IMR-90 (cell line): ENCODE results near the gene PDGFC. TPM values are rescaled to one million over a fixed set of nuclear protein-coding genes. Genes with fewer than 3 reads are reported as not detected.
A peak's percentile ranks its signal among the peaks of the same experiment; 100 is the strongest.

Experiments used
- ATAC-seq: fragments of 200-7000 bp; cut with Tn5 transposase; 2 replicates; pipeline ENCODE4 v1.9.1; 2020; ENCODE audit warnings: low read depth, mild to moderate bottlenecking, moderate library complexity
- BruUV-seq: library from RNA; stranded (reverse); fragments of 400-500 nt; replicated peaks from 2 replicates; lab custom pipeline; 2021; lab: Mats Ljungman, UMichigan
- CTCF ChIA-PET: fragments of 300-600 bp; formaldehyde crosslinking; extraction: SDS; loops from one replicate; lab custom pipeline; 2021; ENCODE audit warnings: antibody characterized with exemption; lab: Yijun Ruan, JAX
- POLR2A ChIA-PET: fragments of 300-600 bp; sonication (Branson Sonifier 250); formaldehyde crosslinking; loops from one replicate; lab custom pipeline; 2022; ENCODE audit warnings: antibody characterized with exemption; ENCODE audit not compliant: unreplicated experiment; lab: Charles Lee
- DNase-seq: peaks from one replicate; pipeline ENCODE4 v3.0.0; 2013
- H2AFZ ChIP-seq: replicated peaks from 2 replicates; pipeline ENCODE3; 2013; ENCODE audit warnings: low read length, mild to moderate bottlenecking; ENCODE audit not compliant: poor library complexity
- H2AK5ac ChIP-seq: 2 replicates; pipeline ENCODE4 v1.6.1; 2013; ENCODE audit warnings: low read depth, low read length, inconsistent platforms
- H2AK9ac ChIP-seq: replicated peaks from 2 replicates; pipeline ENCODE3; 2013; ENCODE audit warnings: mild to moderate bottlenecking, low read depth, low read length, moderate library complexity; ENCODE audit not compliant: poor library complexity
- H2BK120ac ChIP-seq: 2 replicates; pipeline ENCODE4 v1.6.1; 2013; ENCODE audit warnings: low read depth, low read length, inconsistent platforms
- H2BK15ac ChIP-seq: 3 replicates; pipeline ENCODE4 v1.6.1; 2013; ENCODE audit warnings: low read depth, low read length, inconsistent platforms
- H2BK20ac ChIP-seq: 2 replicates; pipeline ENCODE4 v1.6.1; 2013; ENCODE audit warnings: low read depth, mild to moderate bottlenecking, inconsistent platforms, low read length, moderate library complexity
- H2BK5ac ChIP-seq: 2 replicates; pipeline ENCODE4 v1.6.1; 2013; ENCODE audit warnings: mild to moderate bottlenecking, low read depth, low read length, inconsistent platforms; ENCODE audit not compliant: poor library complexity, severe bottlenecking
- H3K14ac ChIP-seq: replicated peaks from 2 replicates; pipeline ENCODE4 v1.6.1; 2013; ENCODE audit warnings: low read depth, low read length, inconsistent platforms
- H3K18ac ChIP-seq: 2 replicates; pipeline ENCODE4 v1.6.1; 2013; ENCODE audit warnings: low read depth, low read length, control low read depth
- H3K23ac ChIP-seq: 2 replicates; pipeline ENCODE4 v1.6.1; 2013; ENCODE audit warnings: low read depth, low read length, inconsistent platforms
- H3K27ac ChIP-seq: 2 replicates; pipeline ENCODE4 v1.5.1; 2013; ENCODE audit warnings: mild to moderate bottlenecking, control low read depth, low read length; ENCODE audit not compliant: insufficient read depth
- H3K27me3 ChIP-seq: 2 replicates; pipeline ENCODE4 v1.6.1; 2013; ENCODE audit warnings: low read length; ENCODE audit not compliant: control insufficient read depth, insufficient read depth
- H3K36me3 ChIP-seq: 2 replicates; pipeline ENCODE4 v1.6.1; 2013; ENCODE audit warnings: low read length, mixed read lengths; ENCODE audit not compliant: control insufficient read depth, insufficient read depth
- H3K4ac ChIP-seq: 2 replicates; pipeline ENCODE4 v1.6.1; 2013; ENCODE audit warnings: low read depth, low read length, inconsistent platforms
- H3K4me1 ChIP-seq: 2 replicates; pipeline ENCODE4 v1.6.1; 2013; ENCODE audit warnings: low read length, mixed read lengths; ENCODE audit not compliant: control insufficient read depth, insufficient read depth
- H3K4me2 ChIP-seq: 2 replicates; pipeline ENCODE4 v1.6.1; 2013; ENCODE audit warnings: low read depth, mild to moderate bottlenecking, control low read depth, low read length, moderate library complexity
- H3K4me3 ChIP-seq: 2 replicates; pipeline ENCODE4 v1.5.1; 2013; ENCODE audit warnings: low read depth, mild to moderate bottlenecking, control low read depth, low read length, moderate library complexity; ENCODE audit not compliant: insufficient read depth
- H3K56ac ChIP-seq: 2 replicates; pipeline ENCODE4 v1.6.1; 2013; ENCODE audit warnings: low read length, inconsistent platforms; ENCODE audit not compliant: insufficient read depth; ENCODE audit errors: extremely low read depth
- H3K79me1 ChIP-seq, 2 experiments: 2 replicates each; pipeline ENCODE4 v1.6.1; 2013; ENCODE audit warnings: low read length in 2 of 2, inconsistent platforms in 1 of 2, low read depth in 1 of 2
- H3K9ac ChIP-seq: 2 replicates; pipeline ENCODE4 v1.6.1; 2013; ENCODE audit warnings: low read depth, low read length, control low read depth
- H3K9me1 ChIP-seq: 2 replicates; pipeline ENCODE4 v1.6.1; 2013; ENCODE audit warnings: low read length, inconsistent platforms; ENCODE audit not compliant: insufficient read depth
- H3K9me3 ChIP-seq: 2 replicates; pipeline ENCODE4 v1.6.1; 2013; ENCODE audit warnings: low read length; ENCODE audit not compliant: control insufficient read depth, insufficient read depth
- H4K20me1 ChIP-seq: 2 replicates; pipeline ENCODE4 v1.6.1; 2013; ENCODE audit warnings: low read length, inconsistent platforms; ENCODE audit not compliant: insufficient read depth
- H4K5ac ChIP-seq: 2 replicates; pipeline ENCODE4 v1.6.1; 2013; ENCODE audit warnings: mild to moderate bottlenecking, low read depth, low read length, control low read depth
- H4K8ac ChIP-seq, 2 experiments: 2 replicates each; pipeline ENCODE4 v1.6.1; 2013; ENCODE audit warnings: low read depth in 2 of 2, low read length in 2 of 2, control low read depth in 1 of 2, inconsistent platforms in 1 of 2
- H4K91ac ChIP-seq: 2 replicates; pipeline ENCODE4 v1.6.1; 2013; ENCODE audit warnings: low read depth, low read length, inconsistent platforms; ENCODE audit not compliant: insufficient read depth
- ELK1 ChIP-seq: fragments of 150-350 bp; IDR thresholded peaks from 2 replicates; pipeline ENCODE4 v1.6.1; 2016; ENCODE audit warnings: low read depth, mild to moderate bottlenecking, low read length, moderate library complexity, borderline replicate concordance
- MAFK ChIP-seq: IDR thresholded peaks from 2 replicates; pipeline ENCODE4 v1.6.1; 2012; ENCODE audit warnings: low read depth, low read length, improper control_type of control experiment
- MAZ ChIP-seq: IDR thresholded peaks from 2 replicates; pipeline ENCODE4 v1.6.1; 2012; ENCODE audit warnings: low read depth, mild to moderate bottlenecking, low read length, improper control_type of control experiment, moderate library complexity, borderline replicate concordance
- NFE2L2 ChIP-seq: fragments of 150-350 bp; IDR thresholded peaks from 2 replicates; pipeline ENCODE4 v1.6.1; 2016; ENCODE audit warnings: low read depth, mild to moderate bottlenecking, low read length
- SMC3 ChIP-seq: fragments of 150-350 bp; IDR thresholded peaks from 2 replicates; pipeline ENCODE4 v1.6.1; 2016; ENCODE audit warnings: low read depth, mild to moderate bottlenecking, antibody characterized with exemption, low read length, moderate library complexity
- USF2 ChIP-seq: fragments of 150-350 bp; IDR thresholded peaks from 2 replicates; pipeline ENCODE4 v1.6.1; 2017; ENCODE audit warnings: mild to moderate bottlenecking, antibody characterized with exemption, low read length, low read depth
- dilution Hi-C: fragments of 300-500 bp; cut with HindIII; formaldehyde crosslinking; loops from one replicate; pipeline ENCODE4 v1.14.3; 2018; ENCODE audit warnings: low sequenced_read_pairs; ENCODE audit not compliant: unreplicated experiment
- in situ Hi-C: fragments of 300-500 bp; cut with MboI; formaldehyde crosslinking; loops from 3 replicates; pipeline ENCODE4 v1.14.3; 2019; ENCODE audit warnings: low sequenced_read_pairs, inconsistent platforms, mixed read lengths
- intact Hi-C: fragments of 100-400 bp; cut with micrococcal nuclease; formaldehyde crosslinking; loops from 2 replicates; pipeline ENCODE4 v1.10.0; 2022
- polyA plus RNA-seq, 3 experiments: library from polyadenylated mRNA; depleted of rRNA; stranded (reverse); fragments of >200 nt; gene quantifications; 2 replicates each; pipeline ENCODE4 v1.2.3, GENCODE V29; 2012; ENCODE audit warnings: low replicate concordance in 1 of 3
- total RNA-seq: library from RNA; depleted of rRNA; stranded (reverse); fragments of >200 nt; gene quantifications from 2 replicates; pipeline ENCODE4 v1.2.3, GENCODE V29; 2012

The PDGFC gene
- total and polyA plus RNA-seq, 2 of the 4 experiments (the other 2 are of a cell fraction) = 19.8 to 90.7 TPM

GRCh38 chr4:156756118-156756517 lies 215.5 kb downstream of the PDGFC start:
- H4K8ac ChIP-seq = no peak overlapping the region

More at GRCh38 chr4:156756118-156756517, 215.5 kb downstream of the PDGFC start:
- Histone ChIP-seq H3K27me3 (no peaks in the 10 kb centered on the region), H2BK20ac (no peak overlapping the region), H3K4me3 (no peak overlapping the region), H3K9me3 (no peaks in the 10 kb centered on the region), H4K91ac (no peak overlapping the region), H3K14ac (no peak overlapping the region), H3K79me1 (peaks cover 0 to 3% of the 10 kb centered on the region in 2 experiments; a peak in 1 of 4 replicates), H3K4me2 (no peak overlapping the region; the same call in 1 of the 2 replicates), H3K9me1 (no peaks in the 10 kb centered on the region), H3K9ac (no peak overlapping the region), H2BK120ac (no peak overlapping the region), H2BK5ac (peak overlapping the region; percentile 74), H4K20me1 (no peaks in the 10 kb centered on the region), H3K18ac (no peak overlapping the region), H3K4ac (no peak overlapping the region), H3K23ac (no peak overlapping the region), H2AK5ac (no peak overlapping the region), H3K27ac (no peak overlapping the region), H3K4me1 (no peaks in the 10 kb centered on the region), H4K5ac (no peak overlapping the region), H2BK15ac (no peak overlapping the region), H3K56ac (no peak overlapping the region), H2AFZ (no peak overlapping the region), H2AK9ac (no peak overlapping the region), H3K36me3 (peaks cover 2% of the 10 kb centered on the region)
- intact Hi-C loops (no loop called here), dilution Hi-C loops (no loop called here), in situ Hi-C loops (loop anchor here (25.0 kb wide), 1 partner anchor 794 kb away; the partner anchor contains the start of gene CTSO)
- POLR2A ChIA-PET = no interaction called here
- BruUV-seq = no TSS peak
- CTCF ChIA-PET = interaction anchor here (0.6 kb wide), 1 partner anchor 24 kb away, joined by 4 read pairs; no protein-coding TSS in a partner anchor
- TF ChIP-seq USF2 = no peak
- TF ChIP-seq ELK1 = no peak
- no peak for TF ChIP-seq SMC3
- peak; percentile 98 for TF ChIP-seq NFE2L2
- TF ChIP-seq MAFK = peak; percentile 89
- TF ChIP-seq MAZ = no peak
- ATAC-seq (peak; percentile 37; the same call in 1 of the 2 replicates), DNase-seq (peak; percentile 29)
